ENCODE measurements around the gene PPARGC1A.

The PPARGC1A gene

DNA sequence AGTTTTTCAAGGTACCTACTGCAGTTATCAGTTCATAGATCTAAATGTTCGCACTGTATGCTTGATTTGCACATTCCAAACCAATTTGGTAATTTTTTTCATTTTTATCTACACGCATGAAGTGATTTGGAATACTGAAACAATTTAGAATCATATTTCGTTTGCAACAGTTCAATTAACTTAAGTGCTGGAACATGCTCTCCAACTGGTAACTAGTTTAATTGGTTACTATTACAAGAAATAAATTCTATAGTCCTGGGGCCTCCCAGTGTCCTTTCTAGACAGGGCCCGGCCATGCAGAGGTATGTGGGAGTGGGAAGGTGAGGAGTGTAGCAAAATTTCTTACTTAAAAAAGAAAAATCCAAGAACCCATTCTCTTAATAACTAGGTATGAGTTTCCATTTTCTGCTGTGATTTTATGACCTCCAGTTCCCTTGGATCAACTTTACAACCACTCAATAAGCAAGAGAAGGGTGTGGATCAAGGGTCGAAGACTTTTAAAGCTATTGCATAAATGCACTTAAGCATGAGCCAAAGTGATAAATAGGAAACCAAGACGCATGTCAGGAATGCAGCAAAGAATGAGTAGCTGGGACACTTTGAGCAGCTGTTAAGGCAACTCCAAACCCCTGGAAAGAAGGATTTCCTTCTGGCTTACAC, 106.9 kb downstream of the PPARGC1A start:
- Histone ChIP-seq H3K9me3 (no peaks in the 10 kb centered on the region), H3K4me3 (no peak overlapping the region), H3K27me3 (no peaks in the 10 kb centered on the region), H3K27ac (no peak overlapping the region), H3K36me3 (no peaks in the 10 kb centered on the region), H3K4me1 (no peaks in the 10 kb centered on the region)
- TF ChIP-seq, protein P1, sequence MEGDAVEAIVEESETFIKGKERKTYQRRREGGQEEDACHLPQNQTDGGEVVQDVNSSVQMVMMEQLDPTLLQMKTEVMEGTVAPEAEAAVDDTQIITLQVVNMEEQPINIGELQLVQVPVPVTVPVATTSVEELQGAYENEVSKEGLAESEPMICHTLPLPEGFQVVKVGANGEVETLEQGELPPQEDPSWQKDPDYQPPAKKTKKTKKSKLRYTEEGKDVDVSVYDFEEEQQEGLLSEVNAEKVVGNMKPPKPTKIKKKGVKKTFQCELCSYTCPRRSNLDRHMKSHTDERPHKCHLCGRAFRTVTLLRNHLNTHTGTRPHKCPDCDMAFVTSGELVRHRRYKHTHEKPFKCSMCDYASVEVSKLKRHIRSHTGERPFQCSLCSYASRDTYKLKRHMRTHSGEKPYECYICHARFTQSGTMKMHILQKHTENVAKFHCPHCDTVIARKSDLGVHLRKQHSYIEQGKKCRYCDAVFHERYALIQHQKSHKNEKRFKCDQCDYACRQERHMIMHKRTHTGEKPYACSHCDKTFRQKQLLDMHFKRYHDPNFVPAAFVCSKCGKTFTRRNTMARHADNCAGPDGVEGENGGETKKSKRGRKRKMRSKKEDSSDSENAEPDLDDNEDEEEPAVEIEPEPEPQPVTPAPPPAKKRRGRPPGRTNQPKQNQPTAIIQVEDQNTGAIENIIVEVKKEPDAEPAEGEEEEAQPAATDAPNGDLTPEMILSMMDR (IDR thresholded peaks at IDR 0.05): no peak
- intact Hi-C loops (cut with DNase I; ENCODE audit: low total_unique reads): no loop called here
- no peak for DNase-seq

DNA sequence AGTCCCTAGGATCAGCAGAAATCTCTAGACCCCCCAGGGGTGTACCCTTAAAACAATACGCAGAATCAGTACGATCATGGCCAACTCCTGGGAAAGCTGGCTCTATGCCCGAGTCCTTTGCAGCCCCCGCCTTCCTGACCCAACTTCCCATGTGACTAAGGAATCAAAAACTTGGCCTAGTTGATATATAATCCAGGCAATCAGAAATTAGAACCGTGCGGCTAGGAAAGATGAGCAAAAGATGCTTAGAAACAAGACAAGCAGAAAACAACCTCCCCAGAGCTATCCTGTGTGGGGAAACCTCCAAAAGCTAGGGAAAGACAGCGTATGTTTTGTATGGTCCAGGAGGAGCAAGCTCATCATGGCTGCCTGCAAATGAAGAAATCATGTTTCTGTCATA, 110.0 kb downstream of the PPARGC1A start:
- Histone ChIP-seq H3K9me3 (no peaks in the 10 kb centered on the region), H3K36me3 (no peaks in the 10 kb centered on the region), H3K4me1 (no peaks in the 10 kb centered on the region), H3K4me3 (no peak overlapping the region), H3K27me3 (no peaks in the 10 kb centered on the region), H3K27ac (no peak overlapping the region)
- no peak for DNase-seq
- intact Hi-C loops (cut with DNase I; ENCODE audit: low total_unique reads): no loop called here
- TF ChIP-seq, protein P1 (IDR thresholded peaks at IDR 0.05): no peak

DNA sequence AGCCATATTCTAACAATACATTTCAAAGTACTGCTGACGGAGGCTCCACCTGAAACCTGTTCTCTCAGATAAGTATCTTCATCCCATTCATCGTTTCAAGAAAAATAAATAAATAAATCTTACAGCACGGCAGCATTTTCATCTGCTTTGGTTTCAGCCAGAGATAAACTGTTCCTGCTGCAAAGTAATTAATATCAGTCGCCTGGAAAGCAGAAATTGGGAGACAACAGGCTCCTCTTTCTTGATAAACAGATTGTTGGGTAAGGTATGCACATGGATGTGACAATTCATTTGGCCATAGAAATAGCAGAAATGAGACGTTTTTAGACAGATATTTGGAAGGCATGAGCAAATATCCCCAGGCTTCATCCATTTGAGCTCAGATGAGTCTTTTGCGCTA, 110.4 kb downstream of the PPARGC1A start:
- DNase-seq: no peak
- no peak overlapping the region for H3K27ac ChIP-seq
- H3K27me3 ChIP-seq: no peaks in the 10 kb centered on the region
- intact Hi-C loops (cut with DNase I; ENCODE audit: low total_unique reads): no loop called here
- TF ChIP-seq, protein P1 (IDR thresholded peaks at IDR 0.05): no peak
- no peaks in the 10 kb centered on the region for H3K4me1 ChIP-seq
- no peaks in the 10 kb centered on the region for H3K9me3 ChIP-seq
- H3K4me3 ChIP-seq: no peak overlapping the region
- H3K36me3 ChIP-seq: no peaks in the 10 kb centered on the region

DNA sequence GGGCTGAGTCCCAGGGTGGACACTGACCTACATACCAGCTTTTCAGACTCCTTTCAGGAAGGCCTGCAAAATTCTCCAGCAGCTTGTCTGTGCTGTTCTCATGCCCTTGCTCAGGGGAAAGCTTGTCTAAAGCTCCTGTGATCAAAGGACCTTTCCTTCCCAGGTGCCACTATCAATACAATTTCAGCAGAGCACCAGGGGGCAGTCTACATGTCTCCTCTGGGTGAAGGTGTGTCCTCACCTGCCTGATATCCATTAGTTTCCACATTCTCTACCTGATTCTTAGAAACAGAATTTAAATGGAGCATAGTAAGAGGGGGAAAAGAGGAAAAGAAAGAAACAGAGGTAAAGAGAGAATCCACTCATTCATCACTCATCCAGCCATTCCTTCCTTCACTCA, 114.2 kb downstream of the PPARGC1A start:
- DNase-seq: no peak
- intact Hi-C loops (cut with DNase I; ENCODE audit: low total_unique reads): no loop called here

DNA sequence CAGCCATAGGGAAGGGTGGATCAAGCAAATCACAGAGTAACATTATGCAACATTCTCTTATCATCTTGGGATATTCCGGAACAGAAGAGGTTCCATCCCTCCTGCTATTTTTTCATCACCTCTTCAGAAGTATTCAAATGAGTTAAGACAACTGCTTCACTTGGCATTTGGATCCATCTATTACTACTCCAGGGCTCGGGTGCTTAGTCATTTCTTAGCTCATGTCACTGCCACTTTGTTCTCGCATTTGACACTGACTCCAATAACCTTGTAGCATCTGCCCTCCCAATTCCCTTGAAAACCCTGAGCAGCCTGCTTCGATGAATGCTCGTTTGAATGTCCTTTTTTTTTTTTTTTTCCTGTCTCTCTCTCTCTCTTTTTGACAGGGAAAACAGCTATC, 114.9 kb downstream of the PPARGC1A start:
- H3K4me3 ChIP-seq: no peak overlapping the region

More for the DNA sequence above, 114.2 kb downstream of the PPARGC1A start:
- TF ChIP-seq, protein P1 (IDR thresholded peaks at IDR 0.05): no peak
- Histone ChIP-seq H3K36me3 (no peaks in the 10 kb centered on the region), H3K27ac (no peak overlapping the region), H3K4me3 (no peak overlapping the region), H3K4me1 (no peaks in the 10 kb centered on the region), H3K9me3 (no peaks in the 10 kb centered on the region), H3K27me3 (no peaks in the 10 kb centered on the region)

More for the DNA sequence above, 114.9 kb downstream of the PPARGC1A start:
- H3K27ac ChIP-seq: no peak overlapping the region
- H3K27me3 ChIP-seq: no peaks in the 10 kb centered on the region
- no peaks in the 10 kb centered on the region for H3K9me3 ChIP-seq
- no peaks in the 10 kb centered on the region for H3K4me1 ChIP-seq
- TF ChIP-seq, protein P1 (IDR thresholded peaks at IDR 0.05): no peak
- no peaks in the 10 kb centered on the region for H3K36me3 ChIP-seq
- no peak for DNase-seq
- intact Hi-C loops (cut with DNase I; ENCODE audit: low total_unique reads): no loop called here
